ENCODE data around the gene POLG. TPM values are rescaled to one million over a fixed set of nuclear protein-coding genes. Genes with fewer than 3 reads are reported as not detected.

POLG gene
- total and polyA plus RNA-seq, 2 experiments from 2014 or later, result 28.8 to 74.1 TPM

GRCh38 chr15:89345248-89345647, 10.6 kb upstream of the POLG start:
- no peaks in the 10 kb centered on the region for H3K36me3 Mint-ChIP-seq (ENCODE audit: low read depth)

More at GRCh38 chr15:89345248-89345647, 10.6 kb upstream of the POLG start:
- Histone ChIP-seq H3K9me2 (ENCODE audit: insufficient read depth) (no peaks in the 10 kb centered on the region), H3K36me3 (ENCODE audit: insufficient read depth) (no peaks in the 10 kb centered on the region), H3K4me3 (no peak overlapping the region), H2AFZ (no peak overlapping the region), H3K4me1 (ENCODE audit: insufficient read depth) (peaks cover 10% of the 10 kb centered on the region), H4K20me1 (replicated peaks; ENCODE audit: insufficient read depth) (no peaks in the 10 kb centered on the region), H3K4me2 (no peak overlapping the region), H3K27me3 (ENCODE audit: insufficient read depth) (peaks cover 4% of the 10 kb centered on the region; the same call in 1 of the 2 replicates), H3F3A (replicated peaks; ENCODE audit: low read depth) (no peaks in the 10 kb centered on the region), H3K27ac (ENCODE audit: low read depth) (no peak overlapping the region), H3K79me2 (replicated peaks; ENCODE audit: insufficient read depth) (no peaks in the 10 kb centered on the region)
- Mint-ChIP-seq H3K27me3 (ENCODE audit: insufficient read depth, low read depth, poor library complexity) (peaks cover 6% of the 10 kb centered on the region), H3K27ac (no peak overlapping the region), H3K9me3 (no peaks in the 10 kb centered on the region), H3K4me3 (no peak overlapping the region), H3K4me1 (peaks cover 8% of the 10 kb centered on the region; the same call in 2 of the 3 replicates)
- no peak for DNase-seq (ENCODE audit: low spot score)
- TF ChIP-seq ZNF331 (CRISPR knock-in tag; IDR thresholded peaks at IDR 0.05; ENCODE audit: low read depth) (no peak), ZNF462 (CRISPR knock-in tag; IDR thresholded peaks at IDR 0.05) (no peak), CTCF (conservative IDR thresholded peaks at IDR 0.05; ENCODE audit: low read depth in 2 of 2) (no peak)
- no peak for ATAC-seq

Measured in GM23338 (cell line).